Measurements from ENCODE around the gene TAF15.
A peak's percentile ranks its signal among the peaks of the same experiment; 100 is the strongest.

The TAF15 gene

GRCh38 chr17:35807371-35808144 lies 1.7 kb upstream of the TAF15 start:
- TF ChIP-seq, protein P1, sequence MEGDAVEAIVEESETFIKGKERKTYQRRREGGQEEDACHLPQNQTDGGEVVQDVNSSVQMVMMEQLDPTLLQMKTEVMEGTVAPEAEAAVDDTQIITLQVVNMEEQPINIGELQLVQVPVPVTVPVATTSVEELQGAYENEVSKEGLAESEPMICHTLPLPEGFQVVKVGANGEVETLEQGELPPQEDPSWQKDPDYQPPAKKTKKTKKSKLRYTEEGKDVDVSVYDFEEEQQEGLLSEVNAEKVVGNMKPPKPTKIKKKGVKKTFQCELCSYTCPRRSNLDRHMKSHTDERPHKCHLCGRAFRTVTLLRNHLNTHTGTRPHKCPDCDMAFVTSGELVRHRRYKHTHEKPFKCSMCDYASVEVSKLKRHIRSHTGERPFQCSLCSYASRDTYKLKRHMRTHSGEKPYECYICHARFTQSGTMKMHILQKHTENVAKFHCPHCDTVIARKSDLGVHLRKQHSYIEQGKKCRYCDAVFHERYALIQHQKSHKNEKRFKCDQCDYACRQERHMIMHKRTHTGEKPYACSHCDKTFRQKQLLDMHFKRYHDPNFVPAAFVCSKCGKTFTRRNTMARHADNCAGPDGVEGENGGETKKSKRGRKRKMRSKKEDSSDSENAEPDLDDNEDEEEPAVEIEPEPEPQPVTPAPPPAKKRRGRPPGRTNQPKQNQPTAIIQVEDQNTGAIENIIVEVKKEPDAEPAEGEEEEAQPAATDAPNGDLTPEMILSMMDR (IDR thresholded peaks at IDR 0.05; ENCODE audit: low read length, missing control alignments), result no peak
- peak; percentile 61 for DNase-seq (ENCODE audit: low read depth)
- no peak overlapping the region for H3K4me3 ChIP-seq (replicated peaks; ENCODE audit: low read depth, low read length)

- H3K4me3 ChIP-seq (replicated peaks; ENCODE audit: low read depth, low read length), result peak overlapping the region; percentile 94
- DNase-seq (ENCODE audit: low read depth), result no peak
- TF ChIP-seq, protein P1 (IDR thresholded peaks at IDR 0.05; ENCODE audit: low read length, missing control alignments), result no peak
These were observed 883 bp upstream of the TAF15 start for GRCh38 chr17:35808240-35808961.

GRCh38 chr17:35809855-35810461 lies 674 bp downstream of the TAF15 start:
- H3K4me3 ChIP-seq (replicated peaks; ENCODE audit: low read depth, low read length), result peak overlapping the region; percentile 94
- TF ChIP-seq, protein P1 (IDR thresholded peaks at IDR 0.05; ENCODE audit: low read length, missing control alignments), result no peak
- DNase-seq (ENCODE audit: low read depth), result no peak

DNA sequence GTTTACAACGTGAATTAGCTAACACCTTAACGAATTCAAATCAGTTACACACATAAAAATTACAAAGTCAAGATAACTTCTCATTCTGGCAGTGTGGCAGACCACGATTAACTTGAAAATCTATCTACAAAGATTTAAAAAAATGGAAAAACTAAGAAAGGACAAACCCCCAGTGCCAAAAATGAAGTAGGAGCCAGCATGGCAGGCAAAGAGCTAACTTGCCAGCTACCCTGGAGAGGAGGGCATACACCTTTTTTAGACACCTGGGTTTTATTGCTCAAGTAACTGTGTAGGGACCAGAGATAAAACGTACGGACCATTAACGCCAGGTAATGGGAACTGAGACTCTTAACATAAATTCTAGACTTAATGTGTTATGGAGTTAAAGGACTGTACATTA lies 2.5 kb downstream of the TAF15 start:
- DNase-seq (ENCODE audit: low read depth), result no peak
- TF ChIP-seq, protein P1 (IDR thresholded peaks at IDR 0.05; ENCODE audit: low read length, missing control alignments), result no peak
- H3K4me3 ChIP-seq (replicated peaks; ENCODE audit: low read depth, low read length), result no peak overlapping the region

DNA sequence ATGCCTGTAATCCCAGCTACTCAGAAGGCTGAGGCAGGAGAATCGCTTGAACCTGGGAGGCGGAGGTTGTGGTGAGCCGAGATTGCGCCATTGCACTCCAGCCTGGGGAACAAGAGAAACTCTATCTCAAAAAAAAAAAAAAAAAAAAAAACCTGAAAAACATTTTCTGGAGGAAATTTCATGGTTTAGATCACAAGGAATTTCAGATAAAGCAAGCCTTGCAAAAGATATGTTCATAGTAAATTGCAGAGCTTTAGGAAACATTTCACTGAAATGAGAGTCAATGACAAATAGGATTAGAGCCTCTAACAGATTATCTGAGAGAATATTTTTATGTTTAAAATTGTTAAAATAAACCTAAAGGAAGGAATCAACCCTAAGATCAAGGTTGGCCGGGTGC lies 3.2 kb downstream of the TAF15 start:
- no peak overlapping the region for H3K4me3 ChIP-seq (replicated peaks; ENCODE audit: low read depth, low read length)
- no peak for DNase-seq (ENCODE audit: low read depth)
- TF ChIP-seq, protein P1 (IDR thresholded peaks at IDR 0.05; ENCODE audit: low read length, missing control alignments), result no peak

DNA sequence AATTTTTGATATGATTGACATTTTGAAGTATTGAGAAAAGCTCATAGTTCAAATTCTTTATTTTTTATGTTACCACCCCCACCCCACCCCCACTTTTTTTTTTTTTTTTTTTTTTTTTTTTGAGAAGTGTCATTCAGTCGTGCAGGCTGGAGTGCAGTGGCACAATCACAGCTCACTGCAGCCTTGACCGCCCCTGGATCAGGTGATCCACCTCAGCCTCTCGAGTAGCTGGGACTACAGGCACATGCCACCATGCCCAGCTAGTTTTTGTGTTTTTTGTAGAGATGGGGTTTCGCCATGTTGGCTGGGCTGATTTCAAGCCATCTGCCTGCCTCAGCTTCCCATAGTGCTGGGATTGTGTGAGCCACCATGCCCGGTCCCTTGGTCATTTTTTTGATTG lies 7.4 kb downstream of the TAF15 start:
- TF ChIP-seq, protein P1 (IDR thresholded peaks at IDR 0.05; ENCODE audit: low read length, missing control alignments), result no peak
- no peak overlapping the region for H3K4me3 ChIP-seq (replicated peaks; ENCODE audit: low read depth, low read length)
- DNase-seq (ENCODE audit: low read depth), result no peak
